Kidney epithelial cell (primary cell): ENCODE results near the gene CCNI. TPM values are rescaled to one million over a fixed set of nuclear protein-coding genes. Genes with fewer than 3 reads are reported as not detected.

Experiments
- DNase-seq: peaks from one replicate; pipeline ENCODE4 v3.0.0-alpha.2; 2010; ENCODE audit warnings: low read depth
- H3K27me3 ChIP-seq: 2 replicates; pipeline ENCODE4 v1.6.0; 2011; ENCODE audit warnings: low read length; ENCODE audit not compliant: control insufficient read depth, insufficient read depth
- H3K36me3 ChIP-seq: 2 replicates; pipeline ENCODE4 v1.5.1; 2011; ENCODE audit warnings: low read length; ENCODE audit not compliant: control insufficient read depth, insufficient read depth
- H3K4me3 ChIP-seq: 2 replicates; pipeline ENCODE4 v1.5.1; 2011; ENCODE audit warnings: low read depth, mild to moderate bottlenecking, control low read depth, low read length
- total RNA-seq: library from RNA; depleted of rRNA; stranded (reverse); fragments of >200 nt; gene quantifications from 2 replicates; pipeline ENCODE4 v1.2.3, GENCODE V29; 2015
- TF ChIP-seq, protein P1 (sequence below): IDR thresholded peaks from 2 replicates; pipeline ENCODE4 v1.5.1; 2011; ENCODE audit warnings: mild to moderate bottlenecking, moderate library complexity, low read length, control low read depth, inconsistent platforms; ENCODE audit not compliant: insufficient read depth, poor library complexity, severe bottlenecking

Gene CCNI
- total RNA-seq, 1 donor from 2014 or later = 388 TPM

GRCh38 chr4:77012726-77013125, 63.1 kb downstream of the CCNI start:
- TF ChIP-seq, protein P1, sequence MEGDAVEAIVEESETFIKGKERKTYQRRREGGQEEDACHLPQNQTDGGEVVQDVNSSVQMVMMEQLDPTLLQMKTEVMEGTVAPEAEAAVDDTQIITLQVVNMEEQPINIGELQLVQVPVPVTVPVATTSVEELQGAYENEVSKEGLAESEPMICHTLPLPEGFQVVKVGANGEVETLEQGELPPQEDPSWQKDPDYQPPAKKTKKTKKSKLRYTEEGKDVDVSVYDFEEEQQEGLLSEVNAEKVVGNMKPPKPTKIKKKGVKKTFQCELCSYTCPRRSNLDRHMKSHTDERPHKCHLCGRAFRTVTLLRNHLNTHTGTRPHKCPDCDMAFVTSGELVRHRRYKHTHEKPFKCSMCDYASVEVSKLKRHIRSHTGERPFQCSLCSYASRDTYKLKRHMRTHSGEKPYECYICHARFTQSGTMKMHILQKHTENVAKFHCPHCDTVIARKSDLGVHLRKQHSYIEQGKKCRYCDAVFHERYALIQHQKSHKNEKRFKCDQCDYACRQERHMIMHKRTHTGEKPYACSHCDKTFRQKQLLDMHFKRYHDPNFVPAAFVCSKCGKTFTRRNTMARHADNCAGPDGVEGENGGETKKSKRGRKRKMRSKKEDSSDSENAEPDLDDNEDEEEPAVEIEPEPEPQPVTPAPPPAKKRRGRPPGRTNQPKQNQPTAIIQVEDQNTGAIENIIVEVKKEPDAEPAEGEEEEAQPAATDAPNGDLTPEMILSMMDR = no peak
- peaks cover 2% of the 10 kb centered on the region for H3K36me3 ChIP-seq
- no peak for DNase-seq
- H3K4me3 ChIP-seq = no peak overlapping the region
- no peaks in the 10 kb centered on the region for H3K27me3 ChIP-seq

DNA sequence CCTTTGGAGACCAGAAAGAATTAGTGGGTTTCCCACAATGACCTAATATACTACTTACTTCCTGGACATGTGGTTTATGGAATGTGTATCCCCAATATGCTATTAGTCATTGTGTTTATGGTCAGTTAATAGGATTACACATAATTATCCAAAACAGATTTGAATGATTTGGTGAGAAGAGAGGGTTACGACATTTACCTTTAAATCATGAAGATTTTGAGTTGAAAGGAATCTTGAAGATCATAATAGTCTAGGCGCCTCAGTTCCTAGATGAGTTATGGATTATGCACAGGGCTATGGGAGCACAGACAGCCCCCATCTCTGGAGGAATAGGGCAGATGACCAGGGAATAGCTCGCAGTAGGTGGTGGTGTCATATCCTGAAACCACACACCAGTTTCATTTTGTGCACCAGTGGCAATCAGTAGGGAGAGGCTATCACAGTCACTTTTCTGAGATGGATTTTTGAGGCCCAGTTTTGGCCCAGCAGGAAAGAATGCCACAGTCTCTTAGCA, 64.9 kb downstream of the CCNI start:
- DNase-seq = no peak
- Histone ChIP-seq H3K27me3 (no peaks in the 10 kb centered on the region), H3K4me3 (no peak overlapping the region), H3K36me3 (peaks cover 4% of the 10 kb centered on the region)
- TF ChIP-seq, protein P1 = no peak

DNA sequence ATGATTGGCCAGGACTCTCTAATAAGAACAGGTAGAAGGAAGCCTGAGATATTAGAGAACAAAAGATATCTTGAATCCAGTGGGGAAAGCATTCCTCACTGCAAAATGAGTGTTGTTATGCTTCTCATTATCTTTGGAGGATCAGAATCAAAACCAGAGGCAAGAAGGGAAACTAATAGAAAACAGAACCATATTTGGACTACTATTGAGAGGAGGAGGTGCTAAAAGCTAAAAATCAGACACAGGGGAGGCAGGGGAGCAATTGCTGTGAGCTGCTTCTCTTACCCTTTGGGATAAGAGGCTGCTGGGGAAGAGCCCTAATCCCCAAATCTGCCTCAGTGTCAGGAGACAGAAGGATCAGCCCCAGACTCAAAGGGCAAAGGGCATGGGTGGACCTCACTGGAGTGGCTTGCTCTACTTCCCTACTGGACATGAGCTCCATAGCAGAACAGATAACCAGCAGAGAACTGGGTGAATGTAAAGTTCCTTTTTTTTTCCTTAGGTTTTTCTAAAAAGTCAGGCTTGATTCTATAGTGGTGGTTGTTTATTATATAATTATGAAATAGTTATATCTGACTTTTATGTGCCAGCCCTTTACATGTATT, 66.2 kb downstream of the CCNI start:
- Histone ChIP-seq H3K27me3 (no peaks in the 10 kb centered on the region), H3K36me3 (peaks cover 4% of the 10 kb centered on the region), H3K4me3 (no peak overlapping the region)
- DNase-seq = no peak
- TF ChIP-seq, protein P1 = no peak

DNA sequence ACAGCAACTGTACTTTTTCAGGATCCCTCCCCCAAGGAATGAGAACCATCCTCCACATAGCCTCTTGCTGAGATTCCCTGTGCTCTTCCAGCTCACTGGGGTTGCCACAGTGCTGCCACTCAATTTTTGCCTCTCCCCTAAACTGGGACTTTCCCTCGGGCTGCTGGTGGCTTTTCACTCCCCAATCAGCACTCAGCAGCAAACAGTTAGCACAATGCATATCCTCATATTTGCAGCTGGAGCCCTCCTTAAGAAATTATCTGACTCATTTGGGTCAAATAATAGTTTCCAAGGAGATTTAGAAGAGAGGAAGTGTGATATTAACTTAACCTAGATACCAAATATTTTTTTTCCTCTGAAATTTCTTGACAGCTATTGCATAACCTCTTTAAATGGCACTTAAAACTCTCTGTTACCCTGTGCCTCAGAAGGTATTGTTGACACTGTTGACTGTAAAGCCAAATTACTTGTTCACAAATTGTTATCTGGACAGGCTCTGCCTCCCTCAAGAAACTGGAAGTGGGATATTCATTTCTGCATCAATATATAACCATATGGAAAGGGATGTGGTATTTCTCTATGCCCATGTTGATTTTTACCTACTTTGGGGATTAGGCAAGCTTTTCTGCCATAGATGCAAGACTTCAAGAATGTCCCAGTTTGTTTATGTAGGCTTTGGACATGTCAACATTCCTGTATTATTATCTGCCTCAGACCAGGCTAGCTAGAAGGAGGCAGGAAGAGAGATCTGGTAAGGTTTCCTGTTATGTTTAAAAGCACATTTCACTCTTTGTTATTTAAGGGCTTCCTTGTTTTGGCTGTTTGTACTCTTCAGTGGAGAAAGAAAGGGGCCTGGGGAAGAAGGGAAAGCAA, 68.2 kb downstream of the CCNI start:
- TF ChIP-seq, protein P1 = no peak
- peaks cover 4% of the 10 kb centered on the region for H3K36me3 ChIP-seq
- no peak for DNase-seq

GRCh38 chr4:77006753-77007353, 68.9 kb downstream of the CCNI start:
- Histone ChIP-seq H3K36me3 (peaks cover 4% of the 10 kb centered on the region), H3K4me3 (no peak overlapping the region), H3K27me3 (no peaks in the 10 kb centered on the region)
- TF ChIP-seq, protein P1 = no peak
- DNase-seq = no peak

More for the DNA sequence above, 68.2 kb downstream of the CCNI start:
- H3K27me3 ChIP-seq = no peaks in the 10 kb centered on the region
- H3K4me3 ChIP-seq = no peak overlapping the region
